K562 (cell line): ENCODE results near the gene HACL1. TPM values are rescaled to one million over a fixed set of nuclear protein-coding genes. Genes with fewer than 3 reads are reported as not detected.

Source experiments
- ATF1 ChIP-seq, 2 experiments: fragments of 450-650 bp in 1 of 2; IDR thresholded peaks; 2 replicates each; pipeline ENCODE4 v1.6.1; 2016; ENCODE audit warnings: missing compliant biosample characterization in 1 of 2, missing genetic modification characterization in 1 of 2
- BACH1 ChIP-seq: fragments of 200-800 bp; sonication (Bioruptor generic); IDR thresholded peaks from 2 replicates; pipeline ENCODE4 v1.6.1; 2016; ENCODE audit warnings: missing genetic modification characterization, missing compliant biosample characterization
- C11orf30 ChIP-seq: fragments of 450-650 bp; IDR thresholded peaks from 2 replicates; pipeline ENCODE4 v1.6.1; 2016; ENCODE audit warnings: low read depth, mild to moderate bottlenecking
- EZH2 ChIP-seq: IDR thresholded peaks from 2 replicates; pipeline ENCODE4 v1.6.1; 2012; ENCODE audit warnings: low read depth, mild to moderate bottlenecking, inconsistent platforms, low read length, borderline replicate concordance
- GABPB2 ChIP-seq: fragments of 250-450 bp; sonication (Bioruptor Pico); conservative IDR thresholded peaks from 2 replicates; pipeline ENCODE4 v1.5.1; 2021; ENCODE audit warnings: mild to moderate bottlenecking
- HDGF ChIP-seq: fragments of 450-650 bp; IDR thresholded peaks from 2 replicates; pipeline ENCODE4 v1.6.1; 2016
- HNRNPL ChIP-seq: fragments of 200-400 bp; formaldehyde crosslinking; IDR thresholded peaks from 2 replicates; pipeline ENCODE4 v1.6.1; 2017; ENCODE audit warnings: low read depth, mild to moderate bottlenecking, low read length
- KDM1A ChIP-seq, 2 experiments: fragments of 450-650 bp; IDR thresholded peaks; 2 replicates each; pipeline ENCODE4 v1.6.1; 2016; ENCODE audit warnings: mild to moderate bottlenecking in 2 of 2
- LCOR ChIP-seq: sonication (generic); formaldehyde crosslinking; IDR thresholded peaks from 2 replicates; pipeline ENCODE4 v1.8.0; 2022; ENCODE audit warnings: mild to moderate bottlenecking, missing genetic modification reagents
- RBM25 ChIP-seq: fragments of 200-400 bp; formaldehyde crosslinking; IDR thresholded peaks from 2 replicates; pipeline ENCODE4 v1.6.1; 2018; ENCODE audit warnings: low read length, low read depth, moderate library complexity; ENCODE audit not compliant: severe bottlenecking
- SMAD1 ChIP-seq: fragments of 150-350 bp; IDR thresholded peaks from 2 replicates; pipeline ENCODE4 v1.6.1; 2014; ENCODE audit warnings: low read length, low read depth; ENCODE audit not compliant: partially characterized antibody
- SMARCB1 ChIP-seq: IDR thresholded peaks from 2 replicates; pipeline ENCODE4 v1.6.1; 2011; ENCODE audit warnings: improper control_type of control experiment, low read depth; ENCODE audit not compliant: insufficient read length
- SP2 ChIP-seq: IDR thresholded peaks from 2 replicates; pipeline ENCODE4 v1.6.1; 2011; ENCODE audit warnings: mild to moderate bottlenecking, low read depth, low read length, moderate library complexity; ENCODE audit not compliant: poor library complexity, severe bottlenecking; ENCODE audit errors: extremely low read depth
- YBX1 ChIP-seq: fragments of 450-650 bp; IDR thresholded peaks from 2 replicates; pipeline ENCODE4 v1.7.1; 2016; ENCODE audit warnings: mild to moderate bottlenecking
- ZEB2 ChIP-seq: fragments of 450-650 bp; IDR thresholded peaks from 2 replicates; pipeline ENCODE4 v1.6.1; 2016
- polyA plus RNA-seq, 8 experiments: library from polyadenylated mRNA; depleted of rRNA in 4 of 8; stranded (reverse) in 5 of 8; unstranded in 3 of 8; fragments of >200 nt; fragmentation: Nextera tagmentation in 2 of 8; fragmentation: Illumina TruSeq in 1 of 8; extraction: Ambion mirVana in 2 of 8; extraction: Trizol in 1 of 8; gene quantifications; 2 replicates each; pipeline versions ENCODE4 v1.2.1 to v1.2.3, GENCODE V29; 2011 to 2014; ENCODE audit warnings: inconsistent platforms in 1 of 8, missing spikeins in 1 of 8
- total RNA-seq, 7 experiments: library from RNA; depleted of rRNA in 6 of 7; stranded (reverse); fragments of >200 nt in 6 of 7; fragmentation: Illumina TruSeq in 2 of 7; extraction: Trizol in 2 of 7; gene quantifications; 2 replicates each; pipeline versions ENCODE4 v1.2.1 to v1.2.3, GENCODE V29; 2011 to 2021; ENCODE audit warnings: low replicate concordance in 1 of 7
- TF ChIP-seq, protein P1 (sequence below), 2 experiments: fragments of 450-650 bp; formaldehyde crosslinking in 1 of 2; IDR thresholded peaks; 2 replicates each; pipeline versions ENCODE4 v1.4.0 to v1.6.1; 2014 to 2020; ENCODE audit warnings: mild to moderate bottlenecking in 2 of 2, borderline replicate concordance in 1 of 2, low read depth in 1 of 2
- TF ChIP-seq, protein P2 (sequence below): fragments of 250-450 bp; sonication (Bioruptor Pico); IDR thresholded peaks from 2 replicates; pipeline ENCODE4 v1.8.0; 2022; ENCODE audit warnings: inconsistent platforms, mild to moderate bottlenecking, moderate library complexity, borderline replicate concordance
- TF ChIP-seq, protein P3 (sequence below): fragments of 450-650 bp; formaldehyde crosslinking; IDR thresholded peaks from 2 replicates; pipeline ENCODE4 v1.4.0; 2022; ENCODE audit warnings: mild to moderate bottlenecking, moderate library complexity
- TF ChIP-seq, protein P4 (sequence below): fragments of 450-650 bp; conservative IDR thresholded peaks from 2 replicates; pipeline ENCODE4 v1.6.1; 2016; ENCODE audit warnings: missing genetic modification characterization, low read depth, mild to moderate bottlenecking, missing compliant biosample characterization, moderate library complexity

Gene HACL1
- total and polyA plus RNA-seq, 9 of the 15 experiments (the other 6 are each of a cell fraction or from before 2014, with no cell fraction given), result 18.9 to 61.5 (median 30.5) TPM

DNA sequence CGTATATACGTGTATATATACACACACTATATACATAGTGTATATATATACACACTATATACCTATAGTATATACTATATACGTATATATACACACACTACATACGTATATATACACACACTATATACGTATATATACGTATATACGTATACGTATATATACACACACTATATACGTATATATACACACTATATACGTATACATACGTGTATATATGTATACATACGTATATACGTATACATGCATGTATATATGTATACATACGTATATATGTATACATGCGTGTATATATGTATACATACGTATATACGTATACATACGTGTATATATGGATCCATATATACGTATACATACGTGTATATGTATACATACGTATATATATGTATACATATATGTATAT is 9.4 kb downstream of the HACL1 start (continued):
- TF ChIP-seq, protein P1, sequence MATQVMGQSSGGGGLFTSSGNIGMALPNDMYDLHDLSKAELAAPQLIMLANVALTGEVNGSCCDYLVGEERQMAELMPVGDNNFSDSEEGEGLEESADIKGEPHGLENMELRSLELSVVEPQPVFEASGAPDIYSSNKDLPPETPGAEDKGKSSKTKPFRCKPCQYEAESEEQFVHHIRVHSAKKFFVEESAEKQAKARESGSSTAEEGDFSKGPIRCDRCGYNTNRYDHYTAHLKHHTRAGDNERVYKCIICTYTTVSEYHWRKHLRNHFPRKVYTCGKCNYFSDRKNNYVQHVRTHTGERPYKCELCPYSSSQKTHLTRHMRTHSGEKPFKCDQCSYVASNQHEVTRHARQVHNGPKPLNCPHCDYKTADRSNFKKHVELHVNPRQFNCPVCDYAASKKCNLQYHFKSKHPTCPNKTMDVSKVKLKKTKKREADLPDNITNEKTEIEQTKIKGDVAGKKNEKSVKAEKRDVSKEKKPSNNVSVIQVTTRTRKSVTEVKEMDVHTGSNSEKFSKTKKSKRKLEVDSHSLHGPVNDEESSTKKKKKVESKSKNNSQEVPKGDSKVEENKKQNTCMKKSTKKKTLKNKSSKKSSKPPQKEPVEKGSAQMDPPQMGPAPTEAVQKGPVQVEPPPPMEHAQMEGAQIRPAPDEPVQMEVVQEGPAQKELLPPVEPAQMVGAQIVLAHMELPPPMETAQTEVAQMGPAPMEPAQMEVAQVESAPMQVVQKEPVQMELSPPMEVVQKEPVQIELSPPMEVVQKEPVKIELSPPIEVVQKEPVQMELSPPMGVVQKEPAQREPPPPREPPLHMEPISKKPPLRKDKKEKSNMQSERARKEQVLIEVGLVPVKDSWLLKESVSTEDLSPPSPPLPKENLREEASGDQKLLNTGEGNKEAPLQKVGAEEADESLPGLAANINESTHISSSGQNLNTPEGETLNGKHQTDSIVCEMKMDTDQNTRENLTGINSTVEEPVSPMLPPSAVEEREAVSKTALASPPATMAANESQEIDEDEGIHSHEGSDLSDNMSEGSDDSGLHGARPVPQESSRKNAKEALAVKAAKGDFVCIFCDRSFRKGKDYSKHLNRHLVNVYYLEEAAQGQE (IDR thresholded peaks at IDR 0.05; ENCODE audit: borderline replicate concordance), result no peak
- TF ChIP-seq, protein P1 (CRISPR knock-in tag; IDR thresholded peaks at IDR 0.05; ENCODE audit: low read depth), result no peak
- TF ChIP-seq KDM1A (IDR thresholded peaks at IDR 0.05) (no peak), GABPB2 (CRISPR knock-in tag) (peak; percentile 99), SP2 (no peak), RBM25 (no peak), ATF1 (CRISPR knock-in tag; IDR thresholded peaks at IDR 0.05) (no peak), ATF1 (tag; IDR thresholded peaks at IDR 0.05) (no peak), EZH2 (no peak), SMARCB1 (no peak), LCOR (CRISPR knock-in tag) (no peak), YBX1 (no peak), ZEB2 (no peak), SMAD1 (no peak), BACH1 (tag) (no peak), HDGF (no peak), C11orf30 (no peak), HNRNPL (no peak)
- TF ChIP-seq, protein P2, sequence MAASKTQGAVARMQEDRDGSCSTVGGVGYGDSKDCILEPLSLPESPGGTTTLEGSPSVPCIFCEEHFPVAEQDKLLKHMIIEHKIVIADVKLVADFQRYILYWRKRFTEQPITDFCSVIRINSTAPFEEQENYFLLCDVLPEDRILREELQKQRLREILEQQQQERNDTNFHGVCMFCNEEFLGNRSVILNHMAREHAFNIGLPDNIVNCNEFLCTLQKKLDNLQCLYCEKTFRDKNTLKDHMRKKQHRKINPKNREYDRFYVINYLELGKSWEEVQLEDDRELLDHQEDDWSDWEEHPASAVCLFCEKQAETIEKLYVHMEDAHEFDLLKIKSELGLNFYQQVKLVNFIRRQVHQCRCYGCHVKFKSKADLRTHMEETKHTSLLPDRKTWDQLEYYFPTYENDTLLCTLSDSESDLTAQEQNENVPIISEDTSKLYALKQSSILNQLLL, result peak; percentile 100
- TF ChIP-seq, protein P3, sequence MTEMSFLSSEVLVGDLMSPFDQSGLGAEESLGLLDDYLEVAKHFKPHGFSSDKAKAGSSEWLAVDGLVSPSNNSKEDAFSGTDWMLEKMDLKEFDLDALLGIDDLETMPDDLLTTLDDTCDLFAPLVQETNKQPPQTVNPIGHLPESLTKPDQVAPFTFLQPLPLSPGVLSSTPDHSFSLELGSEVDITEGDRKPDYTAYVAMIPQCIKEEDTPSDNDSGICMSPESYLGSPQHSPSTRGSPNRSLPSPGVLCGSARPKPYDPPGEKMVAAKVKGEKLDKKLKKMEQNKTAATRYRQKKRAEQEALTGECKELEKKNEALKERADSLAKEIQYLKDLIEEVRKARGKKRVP (CRISPR knock-in tag), result no peak
- TF ChIP-seq, protein P4, sequence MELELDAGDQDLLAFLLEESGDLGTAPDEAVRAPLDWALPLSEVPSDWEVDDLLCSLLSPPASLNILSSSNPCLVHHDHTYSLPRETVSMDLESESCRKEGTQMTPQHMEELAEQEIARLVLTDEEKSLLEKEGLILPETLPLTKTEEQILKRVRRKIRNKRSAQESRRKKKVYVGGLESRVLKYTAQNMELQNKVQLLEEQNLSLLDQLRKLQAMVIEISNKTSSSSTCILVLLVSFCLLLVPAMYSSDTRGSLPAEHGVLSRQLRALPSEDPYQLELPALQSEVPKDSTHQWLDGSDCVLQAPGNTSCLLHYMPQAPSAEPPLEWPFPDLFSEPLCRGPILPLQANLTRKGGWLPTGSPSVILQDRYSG, result peak; percentile 49; the same call in 1 of the 2 replicates
